ENCODE measurements around the gene MINDY4. TPM values are rescaled to one million over a fixed set of nuclear protein-coding genes. Genes with fewer than 3 reads are reported as not detected.
"Not testable (repeated sequence)": the region's sequence is repeated elsewhere in the genome, so short reads cannot be mapped to it uniquely, and the experiment has no call there.

MINDY4 gene
- total RNA-seq, 2 donors from 2014 or later: 2.2 to 4.2 TPM

- Histone ChIP-seq H3K27me3 (no peaks in the 10 kb centered on the region), H3K27ac (no peak overlapping the region), H3K4me1 (no peaks in the 10 kb centered on the region), H3K36me3 (no peaks in the 10 kb centered on the region), H3K9ac (ENCODE audit: low read depth in 2 of 2, low read length in 2 of 2) (no peak overlapping the region), H3K9me3 (peaks cover 4% of the 10 kb centered on the region), H3K4me3 (no peak overlapping the region)
- intact Hi-C loops (cut with DNase I): no loop called here
- TF ChIP-seq CTCF (IDR thresholded peaks at IDR 0.05): no peak
- no peak for DNase-seq
Measured at GRCh38 chr7:30831227-30831626, 60.0 kb downstream of the MINDY4 start.

- intact Hi-C loops (cut with DNase I): no loop called here
- no peak overlapping the region for H3K4me3 ChIP-seq
Measured at GRCh38 chr7:30831936-30832335, 60.7 kb downstream of the MINDY4 start.

DNA sequence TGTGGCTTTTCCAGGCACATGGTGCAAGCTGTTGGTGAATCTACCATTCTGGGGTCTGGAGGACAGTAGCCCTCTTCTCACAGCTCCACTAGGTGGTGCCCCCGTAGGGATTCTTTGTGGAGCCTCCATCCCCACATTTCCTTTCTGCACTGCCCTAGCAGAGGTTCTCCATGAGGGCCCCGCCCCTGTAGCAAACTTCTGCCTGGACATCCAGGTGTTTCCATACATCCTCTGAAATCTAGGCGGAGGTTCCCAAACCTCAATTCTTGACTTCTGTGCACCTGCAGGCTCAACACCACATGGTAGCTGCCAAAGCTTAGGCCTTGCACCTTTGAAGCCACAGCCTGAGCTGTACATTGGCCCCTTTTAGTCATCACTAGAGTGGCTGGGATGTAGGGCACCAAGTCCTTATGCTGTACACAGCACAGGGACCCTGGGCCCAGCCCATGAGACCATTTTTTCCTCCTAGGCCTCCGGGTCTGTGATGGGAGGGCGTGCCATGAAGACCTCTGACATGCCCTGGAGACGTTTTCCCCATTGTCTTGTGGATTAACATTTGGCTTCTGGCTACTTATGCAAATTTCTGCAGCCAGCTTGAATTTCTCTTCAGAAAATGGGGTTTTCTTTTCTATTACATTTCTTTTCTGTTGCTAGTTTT lies 62.9 kb downstream of the MINDY4 start:
- H3K27me3 ChIP-seq; H3K36me3 ChIP-seq; H3K9ac ChIP-seq (ENCODE audit: low read depth in 2 of 2, low read length in 2 of 2); H3K4me3 ChIP-seq; DNase-seq; H3K9me3 ChIP-seq; H3K4me1 ChIP-seq; intact Hi-C loops (cut with DNase I); H3K27ac ChIP-seq: not testable (repeated sequence)

More at GRCh38 chr7:30831936-30832335, 60.7 kb downstream of the MINDY4 start:
- Histone ChIP-seq H3K27ac (no peak overlapping the region), H3K36me3 (no peaks in the 10 kb centered on the region), H3K9ac (ENCODE audit: low read depth in 2 of 2, low read length in 2 of 2) (no peak overlapping the region), H3K4me1 (no peaks in the 10 kb centered on the region), H3K27me3 (no peaks in the 10 kb centered on the region), H3K9me3 (peaks cover 4% of the 10 kb centered on the region)
- no peak for DNase-seq
- TF ChIP-seq CTCF (IDR thresholded peaks at IDR 0.05): no peak

DNA sequence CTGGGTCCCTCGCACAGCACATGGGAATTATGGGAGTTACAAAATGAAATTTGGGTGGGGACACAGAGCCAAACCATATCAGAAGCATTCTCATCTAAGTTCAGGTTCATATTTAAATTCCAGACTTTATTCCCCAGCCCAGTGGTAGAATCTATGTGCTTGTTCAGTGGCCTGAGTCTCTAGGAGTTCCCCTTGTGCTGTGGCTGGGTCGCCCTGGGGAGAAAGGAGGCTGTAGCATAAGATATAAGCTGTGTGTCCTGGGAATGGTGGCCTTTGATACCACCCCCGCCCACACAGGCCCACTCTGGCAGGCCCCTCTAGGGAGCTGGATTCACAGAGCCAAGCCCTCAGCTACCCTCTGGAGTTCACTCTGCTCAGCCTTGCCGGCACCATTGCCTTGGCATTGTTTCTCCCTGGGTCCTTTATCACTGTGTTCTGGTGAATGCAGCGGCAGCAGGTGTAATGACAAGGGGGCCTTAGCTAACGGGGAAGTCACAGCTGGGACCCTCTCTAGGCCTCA lies 64.2 kb downstream of the MINDY4 start:
- Histone ChIP-seq H3K36me3 (no peaks in the 10 kb centered on the region), H3K9me3 (peaks cover 4% of the 10 kb centered on the region), H3K27ac (no peak overlapping the region), H3K4me3 (no peak overlapping the region), H3K27me3 (no peaks in the 10 kb centered on the region), H3K9ac (ENCODE audit: low read depth in 2 of 2, low read length in 2 of 2) (no peak overlapping the region), H3K4me1 (no peaks in the 10 kb centered on the region)
- DNase-seq: no peak
- intact Hi-C loops (cut with DNase I): no loop called here
- TF ChIP-seq CTCF (IDR thresholded peaks at IDR 0.05): no peak

GRCh38 chr7:30836991-30837390 lies 65.8 kb downstream of the MINDY4 start:
- Histone ChIP-seq H3K27ac (no peak overlapping the region), H3K9ac (ENCODE audit: low read depth in 2 of 2, low read length in 2 of 2) (no peak overlapping the region), H3K4me3 (no peak overlapping the region), H3K27me3 (no peaks in the 10 kb centered on the region), H3K9me3 (peaks cover 4% of the 10 kb centered on the region), H3K36me3 (no peaks in the 10 kb centered on the region), H3K4me1 (no peaks in the 10 kb centered on the region)
- no peak for DNase-seq
- intact Hi-C loops (cut with DNase I): no loop called here
- no peak for TF ChIP-seq CTCF (IDR thresholded peaks at IDR 0.05)

DNA sequence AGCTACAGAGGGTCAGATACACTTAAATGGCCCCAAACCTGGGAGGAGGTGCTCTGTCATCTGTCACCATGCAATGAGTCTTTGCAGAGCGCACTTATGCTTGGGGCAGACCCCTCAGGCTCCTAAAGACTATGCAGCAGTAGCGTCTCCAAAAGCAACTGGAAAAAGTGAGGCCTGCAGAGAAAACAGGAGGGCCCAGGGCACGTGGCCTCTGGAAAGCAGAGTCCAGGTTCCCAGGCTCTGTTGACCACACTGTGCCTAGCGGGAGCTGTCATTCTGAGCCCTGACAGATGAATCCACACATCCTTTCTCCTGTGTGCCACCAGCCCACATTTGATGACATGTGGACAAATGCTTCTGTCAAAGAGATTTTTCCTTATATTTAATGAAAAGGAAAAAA lies 66.4 kb downstream of the MINDY4 start:
- Histone ChIP-seq H3K4me1 (no peaks in the 10 kb centered on the region), H3K9ac (ENCODE audit: low read depth in 2 of 2, low read length in 2 of 2) (no peak overlapping the region), H3K27ac (no peak overlapping the region), H3K4me3 (no peak overlapping the region), H3K27me3 (no peaks in the 10 kb centered on the region), H3K9me3 (peaks cover 4% of the 10 kb centered on the region), H3K36me3 (no peaks in the 10 kb centered on the region)
- DNase-seq: no peak
- intact Hi-C loops (cut with DNase I): no loop called here
- TF ChIP-seq CTCF (IDR thresholded peaks at IDR 0.05): no peak
